Endothelial cell of umbilical vein (primary cell): ENCODE measurements around the gene STAB2.

ENCODE experiments used
- EZH2 ChIP-seq: IDR thresholded peaks from 2 replicates; pipeline ENCODE4 v1.6.1; 2012; ENCODE audit warnings: borderline replicate concordance, low read depth, mild to moderate bottlenecking, moderate library complexity, low read length, inconsistent platforms; ENCODE audit not compliant: severe bottlenecking
- GATA2 ChIP-seq: IDR thresholded peaks from 2 replicates; pipeline ENCODE4 v1.7.0; 2011; ENCODE audit warnings: low read depth, mild to moderate bottlenecking, moderate library complexity, mixed read lengths, low read length; ENCODE audit not compliant: insufficient read length, insufficient read depth
- JUN ChIP-seq: IDR thresholded peaks from 2 replicates; pipeline ENCODE4 v1.6.1; 2011; ENCODE audit warnings: borderline replicate concordance, low read depth; ENCODE audit not compliant: insufficient read length, insufficient read depth
- MYC ChIP-seq: IDR thresholded peaks from one replicate; pipeline ENCODE4 v1.6.1; 2011; ENCODE audit warnings: mild to moderate bottlenecking, low read depth, low read length
- POLR2A ChIP-seq: IDR thresholded peaks from 2 replicates; pipeline ENCODE4 v1.6.1; 2012; ENCODE audit warnings: low read depth, mild to moderate bottlenecking, control low read depth, low read length
- POLR2AphosphoS5 ChIP-seq: IDR thresholded peaks from 2 replicates; pipeline ENCODE4 v1.6.1; 2012; ENCODE audit warnings: low read depth, mild to moderate bottlenecking, control low read depth, low read length, moderate library complexity; ENCODE audit not compliant: insufficient read depth
- TF ChIP-seq, protein P1 (sequence below), 2 donors: IDR thresholded peaks; 1 replicate in 1 of 2; 2 replicates in 1 of 2; pipeline ENCODE4 v1.5.1; 2011; ENCODE audit warnings: low read length in 2 of 2, mild to moderate bottlenecking in 2 of 2, moderate library complexity in 2 of 2, control low read depth in 1 of 2, inconsistent platforms in 1 of 2, low read depth in 1 of 2; ENCODE audit not compliant: insufficient read depth in 1 of 2; ENCODE audit errors: extremely low read depth in 1 of 2
- TF ChIP-seq, protein P2 (sequence below): IDR thresholded peaks from 2 replicates; pipeline ENCODE4 v1.6.1; 2011; ENCODE audit not compliant: insufficient read depth, insufficient read length

DNA sequence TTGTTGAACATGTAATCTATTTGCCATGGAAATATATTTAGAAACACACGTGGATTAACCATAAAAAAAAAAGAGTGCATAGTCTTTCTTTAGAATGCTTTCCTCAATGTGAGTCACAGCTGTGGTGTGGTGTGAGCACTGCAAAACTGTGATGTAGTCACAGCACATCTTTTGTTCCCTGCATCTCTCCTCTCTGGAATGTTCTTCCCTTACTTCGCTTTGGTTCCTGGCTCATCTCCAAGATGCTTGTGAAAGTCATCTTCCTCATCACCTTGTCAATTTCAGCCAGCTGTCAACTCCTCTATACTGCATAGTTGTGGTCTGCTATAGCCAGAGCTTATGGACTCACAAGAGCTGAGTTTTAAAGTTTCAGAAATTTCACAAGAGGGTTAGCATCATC is 60.2 kb downstream of the STAB2 start:
- TF ChIP-seq POLR2AphosphoS5 (no peak), MYC (no peak), POLR2A (no peak), EZH2 (no peak), JUN (no peak), GATA2 (no peak)
- TF ChIP-seq, protein P1, sequence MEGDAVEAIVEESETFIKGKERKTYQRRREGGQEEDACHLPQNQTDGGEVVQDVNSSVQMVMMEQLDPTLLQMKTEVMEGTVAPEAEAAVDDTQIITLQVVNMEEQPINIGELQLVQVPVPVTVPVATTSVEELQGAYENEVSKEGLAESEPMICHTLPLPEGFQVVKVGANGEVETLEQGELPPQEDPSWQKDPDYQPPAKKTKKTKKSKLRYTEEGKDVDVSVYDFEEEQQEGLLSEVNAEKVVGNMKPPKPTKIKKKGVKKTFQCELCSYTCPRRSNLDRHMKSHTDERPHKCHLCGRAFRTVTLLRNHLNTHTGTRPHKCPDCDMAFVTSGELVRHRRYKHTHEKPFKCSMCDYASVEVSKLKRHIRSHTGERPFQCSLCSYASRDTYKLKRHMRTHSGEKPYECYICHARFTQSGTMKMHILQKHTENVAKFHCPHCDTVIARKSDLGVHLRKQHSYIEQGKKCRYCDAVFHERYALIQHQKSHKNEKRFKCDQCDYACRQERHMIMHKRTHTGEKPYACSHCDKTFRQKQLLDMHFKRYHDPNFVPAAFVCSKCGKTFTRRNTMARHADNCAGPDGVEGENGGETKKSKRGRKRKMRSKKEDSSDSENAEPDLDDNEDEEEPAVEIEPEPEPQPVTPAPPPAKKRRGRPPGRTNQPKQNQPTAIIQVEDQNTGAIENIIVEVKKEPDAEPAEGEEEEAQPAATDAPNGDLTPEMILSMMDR (IDR thresholded peaks at IDR 0.05; ENCODE audit: extremely low read depth in 1 of 2, insufficient read depth in 1 of 2, low read depth in 1 of 2, low read length in 2 of 2) = no peak
- TF ChIP-seq, protein P2, sequence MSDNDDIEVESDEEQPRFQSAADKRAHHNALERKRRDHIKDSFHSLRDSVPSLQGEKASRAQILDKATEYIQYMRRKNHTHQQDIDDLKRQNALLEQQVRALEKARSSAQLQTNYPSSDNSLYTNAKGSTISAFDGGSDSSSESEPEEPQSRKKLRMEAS = no peak
